Body of pancreas (tissue), 4 donors: ENCODE measurements around the gene LRRC46.

Experiments
- POLR2A ChIP-seq, 3 donors: fragments of 450-650 bp; IDR thresholded peaks; one replicate each; pipeline ENCODE4 v1.6.1; 2016; ENCODE audit warnings: antibody characterized with exemption in 3 of 3, mild to moderate bottlenecking in 2 of 3
- TF ChIP-seq, protein P1 (sequence below), 7 experiments: fragments of 450-650 bp in 4 of 7; fragments of 200-600 bp in 3 of 7; sonication (generic) in 3 of 7; IDR thresholded peaks; one replicate each; pipeline ENCODE4 v1.5.1; 2016 to 2019; ENCODE audit warnings: antibody characterized with exemption in 7 of 7

DNA sequence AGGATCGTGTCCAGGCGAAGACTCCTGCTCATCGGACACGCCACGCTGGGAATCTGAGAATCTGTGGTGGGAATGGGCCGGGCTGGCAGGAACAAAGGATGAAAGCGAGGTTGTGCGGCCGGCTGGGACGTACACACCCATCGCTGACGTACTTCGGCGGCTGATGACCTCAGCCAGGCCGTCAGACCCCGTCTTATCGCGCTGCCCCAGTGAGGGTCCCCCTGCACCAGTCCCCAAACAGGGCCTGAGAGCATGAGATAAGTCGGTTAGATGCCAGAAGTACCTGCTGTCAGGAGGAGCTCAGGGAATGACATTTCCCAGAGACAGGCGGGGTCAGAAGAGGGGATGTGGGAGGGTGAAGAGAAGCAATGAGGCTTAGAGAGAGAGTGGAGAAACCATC is 35.5 kb downstream of the LRRC46 start:
- no peak for TF ChIP-seq POLR2A (IDR thresholded peaks at IDR 0.05)
- TF ChIP-seq, protein P1, sequence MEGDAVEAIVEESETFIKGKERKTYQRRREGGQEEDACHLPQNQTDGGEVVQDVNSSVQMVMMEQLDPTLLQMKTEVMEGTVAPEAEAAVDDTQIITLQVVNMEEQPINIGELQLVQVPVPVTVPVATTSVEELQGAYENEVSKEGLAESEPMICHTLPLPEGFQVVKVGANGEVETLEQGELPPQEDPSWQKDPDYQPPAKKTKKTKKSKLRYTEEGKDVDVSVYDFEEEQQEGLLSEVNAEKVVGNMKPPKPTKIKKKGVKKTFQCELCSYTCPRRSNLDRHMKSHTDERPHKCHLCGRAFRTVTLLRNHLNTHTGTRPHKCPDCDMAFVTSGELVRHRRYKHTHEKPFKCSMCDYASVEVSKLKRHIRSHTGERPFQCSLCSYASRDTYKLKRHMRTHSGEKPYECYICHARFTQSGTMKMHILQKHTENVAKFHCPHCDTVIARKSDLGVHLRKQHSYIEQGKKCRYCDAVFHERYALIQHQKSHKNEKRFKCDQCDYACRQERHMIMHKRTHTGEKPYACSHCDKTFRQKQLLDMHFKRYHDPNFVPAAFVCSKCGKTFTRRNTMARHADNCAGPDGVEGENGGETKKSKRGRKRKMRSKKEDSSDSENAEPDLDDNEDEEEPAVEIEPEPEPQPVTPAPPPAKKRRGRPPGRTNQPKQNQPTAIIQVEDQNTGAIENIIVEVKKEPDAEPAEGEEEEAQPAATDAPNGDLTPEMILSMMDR (IDR thresholded peaks at IDR 0.05) = no peak
